HG03064 (cell line): ENCODE measurements around the gene TTC9C.
"Not testable (repeated sequence)": the region's sequence is repeated elsewhere in the genome, so short reads cannot be mapped to it uniquely, and the experiment has no call there.

ENCODE experiments used
- ATAC-seq: cut with Tn5 transposase; IDR thresholded peaks from one replicate; pipeline ENCODE4 v1.9.1; 2021; ENCODE audit warnings: low read depth; ENCODE audit not compliant: unreplicated experiment

Gene TTC9C

DNA sequence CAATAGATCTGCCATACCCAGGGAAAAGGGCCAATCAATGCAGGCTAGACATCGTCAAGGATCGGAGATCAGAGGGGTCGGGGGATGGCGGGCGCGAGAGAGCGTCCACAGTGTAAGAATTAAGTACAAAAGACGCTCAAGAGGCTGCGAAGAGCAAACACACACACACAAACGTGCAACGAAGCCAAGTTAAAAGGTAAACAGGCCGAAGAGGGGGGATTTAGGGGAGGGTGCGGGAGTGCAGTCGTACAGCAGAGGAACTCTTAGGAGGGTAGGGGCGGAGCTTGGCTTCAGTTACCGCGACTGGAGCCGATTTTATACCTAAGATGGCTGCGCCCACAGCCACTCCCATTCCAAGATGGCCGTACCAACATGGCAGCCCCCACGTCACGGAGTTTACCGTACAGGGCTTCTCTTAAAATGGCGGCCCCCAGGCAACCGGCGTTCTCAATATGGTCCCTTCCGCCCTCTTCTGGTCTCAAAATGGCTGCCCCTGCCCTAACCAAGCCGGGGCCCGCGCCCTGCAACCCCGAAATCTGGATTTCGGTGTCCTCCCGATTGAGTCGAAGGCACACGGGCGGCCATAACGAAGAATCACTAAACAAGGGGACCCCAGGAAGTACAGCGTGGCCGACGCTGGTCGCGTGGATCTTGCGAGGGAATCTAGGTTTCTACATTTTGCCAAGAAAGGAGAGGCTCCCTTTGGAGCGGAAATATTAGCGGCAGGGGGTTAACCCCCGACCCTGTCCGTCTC lies 18.9 kb upstream of the TTC9C start:
- peak; percentile 66 for ATAC-seq

DNA sequence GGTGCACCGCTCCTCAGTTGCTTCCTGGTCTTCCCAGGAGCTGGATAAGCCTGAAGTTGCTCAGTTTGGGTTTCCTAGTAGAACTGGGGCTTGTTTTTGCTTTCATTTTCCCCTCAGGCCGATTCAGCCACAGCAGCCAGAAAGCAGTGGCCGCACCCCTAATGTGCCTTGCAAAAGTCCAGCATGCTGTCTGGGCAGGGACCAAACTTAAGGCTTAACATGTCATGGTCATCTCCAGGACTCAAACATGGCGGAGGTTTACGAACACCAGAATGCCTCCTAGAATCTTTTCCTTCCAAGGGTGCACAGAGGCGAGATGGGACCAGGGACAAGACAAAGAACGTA lies 18.3 kb upstream of the TTC9C start:
- no peak for ATAC-seq

DNA sequence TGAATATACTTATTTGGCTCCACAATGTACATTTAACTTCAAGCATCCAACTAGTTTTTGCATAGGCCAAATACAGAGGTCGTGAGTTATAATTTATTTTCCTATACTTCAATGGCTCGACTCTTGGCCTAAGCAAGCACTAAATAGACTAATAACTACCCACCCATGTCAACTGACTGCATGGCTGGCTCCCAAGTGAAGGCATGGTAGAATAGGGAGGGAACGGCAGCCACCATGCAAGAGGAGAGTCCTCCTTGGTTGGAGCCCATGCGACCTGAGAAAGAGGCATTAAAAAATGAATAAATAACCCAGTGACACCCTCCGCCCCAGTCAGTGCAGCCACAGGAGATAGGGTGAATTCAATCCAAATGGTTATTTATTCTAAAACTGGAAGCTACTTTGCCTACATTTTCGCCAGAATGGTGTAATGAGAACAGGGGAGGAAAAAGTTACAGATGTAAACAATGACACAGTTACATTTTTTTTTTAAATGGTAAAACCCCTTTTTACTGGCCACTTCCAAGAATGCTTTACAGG lies 15.9 kb upstream of the TTC9C start:
- no peak for ATAC-seq

DNA sequence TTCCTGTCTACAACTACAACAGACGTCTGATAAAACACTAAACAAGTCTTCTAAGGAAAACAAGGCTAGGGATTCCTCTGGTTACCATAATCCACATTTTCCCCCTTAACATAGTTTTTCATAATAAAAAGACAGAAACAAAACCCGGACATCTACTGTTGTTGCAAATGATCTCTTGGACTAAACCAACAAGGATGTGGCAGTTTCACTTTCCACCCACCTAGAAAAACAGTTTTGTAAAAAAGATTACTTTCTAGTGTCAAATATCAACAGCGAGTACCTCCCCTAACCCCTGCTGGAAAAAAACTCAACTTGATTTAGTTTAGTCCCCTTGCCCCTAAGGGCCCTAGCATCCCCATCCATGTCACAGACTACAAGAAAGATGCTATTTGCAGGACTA lies 15.4 kb upstream of the TTC9C start:
- no peak for ATAC-seq

DNA sequence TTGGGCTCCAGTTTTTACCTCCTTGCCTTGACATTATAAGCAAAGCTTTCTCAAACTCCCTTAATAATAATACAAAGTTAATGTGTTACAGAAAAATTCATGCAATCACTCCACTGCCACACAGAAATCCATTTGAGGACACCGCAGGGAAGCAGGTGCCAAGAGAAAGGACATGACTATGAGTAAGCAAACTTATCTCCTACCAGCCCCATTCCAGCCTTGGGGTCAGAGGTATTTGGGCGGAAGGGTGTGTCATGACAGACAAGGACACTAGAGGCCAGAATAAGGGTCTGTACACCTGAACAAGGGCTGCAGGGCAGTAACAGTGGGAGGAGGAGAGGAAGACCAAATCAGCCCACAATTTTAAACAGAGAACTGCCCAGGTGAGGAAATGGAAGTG lies 14.9 kb upstream of the TTC9C start:
- no peak for ATAC-seq

DNA sequence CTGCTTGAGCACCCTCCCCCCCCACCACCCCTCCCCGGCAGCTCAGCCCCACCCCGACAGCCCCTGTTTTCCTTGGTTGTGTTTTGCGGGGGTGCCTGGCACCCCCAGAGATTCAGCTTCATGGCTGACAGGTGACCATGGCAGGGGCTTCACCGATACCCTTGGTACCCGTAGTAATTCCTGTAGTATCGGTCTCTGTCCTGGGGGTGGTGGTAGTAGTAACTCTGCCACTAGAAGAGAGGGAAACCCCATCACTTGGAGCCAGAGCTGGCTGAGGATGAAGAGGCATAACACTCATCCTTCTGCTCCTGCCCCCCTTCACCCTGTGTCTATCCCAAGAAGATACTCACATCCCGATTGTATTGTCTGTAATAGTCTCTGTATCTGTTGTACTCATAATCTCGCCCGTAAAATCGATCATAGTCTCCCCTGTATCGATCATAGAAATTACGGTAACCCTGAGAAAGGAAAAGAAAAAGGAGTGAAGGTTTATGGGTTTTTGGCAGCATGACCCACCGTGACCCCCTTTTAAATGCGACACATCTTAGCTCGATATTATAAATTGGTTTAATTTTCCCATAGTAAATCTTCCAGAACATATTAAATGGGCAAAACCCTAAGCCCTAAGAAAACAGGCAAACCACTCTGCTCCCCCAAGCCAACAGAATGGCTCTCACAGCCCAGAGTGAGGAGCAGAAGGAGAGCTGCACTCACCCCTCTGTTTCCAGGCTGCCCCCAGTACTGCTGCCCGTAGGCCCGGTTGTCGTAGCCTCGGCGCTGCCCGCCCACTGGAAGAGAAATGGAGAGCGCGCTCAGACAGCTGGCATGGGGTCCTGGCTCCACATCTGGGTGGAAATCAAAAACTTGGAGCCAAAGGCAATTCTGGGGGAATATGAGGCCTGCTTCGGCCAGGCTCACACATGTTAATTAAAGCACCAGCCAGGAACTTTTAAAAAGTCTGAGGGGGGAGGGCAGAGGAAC lies 12.8 kb upstream of the TTC9C start:
- ATAC-seq: no peak

DNA sequence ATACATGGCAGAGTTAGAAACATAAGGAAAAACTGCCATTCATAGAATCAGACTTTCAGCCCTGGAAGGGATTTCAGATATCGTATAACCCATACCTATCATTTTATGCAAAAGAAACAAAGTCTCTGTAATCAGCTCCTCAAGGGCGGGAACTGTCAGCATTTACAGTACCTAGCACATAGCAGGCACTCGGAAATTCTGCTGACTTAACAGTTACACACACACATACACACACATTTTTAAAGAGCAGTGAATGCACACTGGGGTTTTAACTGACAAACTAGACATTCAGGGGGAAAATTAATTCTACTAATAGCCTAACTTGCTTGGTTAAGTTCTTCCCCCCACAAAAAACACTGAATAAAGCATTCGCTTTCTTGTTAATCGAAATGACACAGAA lies 12.1 kb upstream of the TTC9C start:
- no peak for ATAC-seq

DNA sequence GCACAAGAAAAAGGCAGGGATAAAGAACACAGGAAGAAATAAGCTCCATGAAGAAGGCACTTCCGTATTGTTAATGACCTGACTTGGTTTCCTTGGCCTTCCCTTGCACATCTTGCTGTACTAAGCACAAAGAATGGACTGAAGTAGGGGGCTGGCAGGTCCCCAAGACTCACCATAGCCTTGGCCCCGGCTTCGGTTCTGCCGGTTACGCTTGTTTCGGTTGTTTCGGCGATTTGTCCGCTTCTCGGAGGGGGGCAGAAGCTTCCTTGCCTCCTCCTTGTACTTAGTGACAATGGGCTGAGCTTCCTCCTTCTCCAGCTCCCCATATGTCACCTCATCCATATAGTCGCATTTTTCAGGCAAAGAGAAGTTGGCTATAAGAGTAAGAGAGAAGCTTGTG lies 11.5 kb upstream of the TTC9C start:
- ATAC-seq: no peak

DNA sequence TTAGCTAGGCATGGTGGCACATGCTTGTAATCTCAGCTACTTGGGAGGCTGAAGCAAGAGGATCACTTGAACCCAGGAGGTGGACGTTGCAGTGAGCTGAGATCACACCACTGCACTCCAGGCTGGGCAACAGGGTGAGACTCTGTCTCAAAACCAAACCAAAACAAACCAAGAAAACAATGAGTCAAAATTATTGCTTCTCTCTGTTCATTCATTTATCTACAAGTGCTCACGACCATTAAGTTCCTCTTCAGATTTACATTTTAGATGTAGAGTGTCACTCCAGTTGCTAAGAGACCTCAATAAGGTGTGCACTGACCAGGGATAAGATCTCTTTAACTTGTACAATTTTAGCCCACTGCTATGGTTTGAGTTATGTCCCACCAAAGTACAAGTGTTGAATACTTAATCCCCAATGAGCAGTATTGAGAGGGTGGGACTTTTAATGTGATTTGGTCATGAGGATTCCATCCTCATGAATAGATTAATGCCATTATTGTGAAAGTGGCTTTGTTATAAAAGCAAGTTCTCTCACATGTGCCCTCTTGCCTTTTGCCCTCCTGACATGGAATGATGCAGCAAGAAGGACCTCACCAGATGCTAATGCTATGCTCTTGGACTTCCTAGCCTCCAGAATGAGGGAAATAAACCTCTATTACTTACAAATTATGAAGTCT lies 8.8 kb upstream of the TTC9C start:
- ATAC-seq: no peak

DNA sequence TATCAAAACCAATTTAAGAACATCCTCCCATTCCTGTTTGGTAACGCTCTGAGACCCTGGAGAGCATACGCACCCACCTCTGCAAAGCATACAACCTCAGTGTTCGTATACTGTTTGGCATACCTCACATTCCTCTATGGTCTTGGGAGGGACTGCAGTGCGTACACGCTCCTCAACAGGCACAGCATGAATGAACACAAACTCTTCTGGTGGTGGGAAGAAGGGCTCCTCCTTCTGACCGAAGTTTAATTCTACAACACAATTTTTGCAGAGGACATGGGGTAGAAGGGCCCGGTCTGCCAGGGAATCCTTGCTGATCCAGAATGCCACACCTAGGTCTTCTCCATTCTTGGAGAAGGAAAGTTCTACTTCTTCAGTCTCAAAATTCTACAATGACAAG lies 6.3 kb upstream of the TTC9C start:
- ATAC-seq: no peak

DNA sequence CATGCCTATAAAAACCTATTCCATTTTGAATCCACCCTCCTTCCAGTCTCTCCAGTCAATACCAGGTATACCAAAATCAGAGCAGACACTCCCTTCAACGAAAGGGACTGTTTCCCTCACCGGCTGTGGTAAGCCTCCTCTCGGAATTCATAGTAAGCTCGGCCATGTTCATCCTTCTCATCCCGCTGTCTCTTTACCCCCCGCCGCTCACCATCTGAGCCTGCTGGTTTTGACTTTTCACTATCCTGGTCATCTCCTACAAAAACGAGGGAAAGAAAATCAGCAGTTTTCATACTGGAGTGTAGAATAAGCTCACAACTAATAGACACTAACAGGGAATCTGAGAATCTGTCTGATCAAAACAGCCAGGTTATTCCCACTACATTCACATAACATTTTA lies 4.1 kb upstream of the TTC9C start:
- no peak for ATAC-seq

DNA sequence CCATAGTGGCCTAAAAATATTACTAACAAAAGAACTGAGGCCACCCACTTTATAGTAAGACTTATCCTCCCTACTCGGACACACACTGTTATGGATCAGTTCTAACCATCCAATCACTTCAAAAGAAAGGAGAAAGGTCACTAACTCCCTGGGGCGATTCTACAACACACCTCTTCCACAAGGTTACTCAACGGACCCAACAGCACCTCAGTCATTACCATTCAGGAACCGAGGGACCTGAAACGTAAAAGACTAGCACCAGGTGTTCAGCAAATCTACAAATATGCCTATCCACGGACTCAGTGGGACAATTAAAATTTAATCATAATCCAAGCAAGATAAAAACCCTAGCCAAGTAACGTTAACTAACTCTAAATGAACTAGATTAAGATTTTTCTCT lies 2.6 kb upstream of the TTC9C start:
- ATAC-seq: no peak

DNA sequence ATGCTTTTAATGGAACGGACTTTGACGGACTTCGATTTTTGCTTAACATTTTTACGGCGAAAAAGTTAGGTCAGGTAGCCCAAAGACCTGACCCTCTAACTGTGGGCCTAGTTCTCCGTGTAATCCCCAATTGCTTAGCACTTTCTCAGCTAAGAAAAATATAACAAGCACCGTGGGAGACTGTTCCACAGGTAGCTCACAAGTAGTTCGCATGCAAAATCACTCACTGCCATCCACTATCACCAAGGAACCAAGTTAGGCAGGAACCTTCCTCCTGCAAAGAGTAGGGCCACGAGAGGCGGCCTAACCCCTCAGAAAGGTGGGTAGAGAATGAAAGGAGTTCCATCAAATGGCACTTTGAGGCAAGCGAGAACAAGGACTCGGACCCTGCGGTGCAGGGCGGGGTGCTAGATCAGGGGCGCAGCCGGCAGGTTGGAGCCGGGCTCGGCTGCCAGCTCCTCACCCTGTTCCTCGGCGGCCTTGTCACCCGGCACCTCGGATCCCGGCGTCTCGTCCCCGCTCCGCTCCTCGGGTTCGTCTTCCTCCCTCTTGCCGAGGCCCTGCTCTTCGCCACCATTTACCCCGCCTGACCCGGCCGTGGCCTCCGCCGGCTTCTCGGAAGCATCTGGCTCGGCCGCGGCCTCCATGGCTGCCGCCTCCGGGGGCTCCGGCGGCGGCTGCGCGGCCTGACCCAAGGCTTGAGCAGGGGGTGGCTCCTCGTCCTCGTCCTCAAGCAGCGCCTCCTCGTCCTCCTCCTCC lies 2.0 kb upstream of the TTC9C start:
- ATAC-seq: peak; percentile 3

DNA sequence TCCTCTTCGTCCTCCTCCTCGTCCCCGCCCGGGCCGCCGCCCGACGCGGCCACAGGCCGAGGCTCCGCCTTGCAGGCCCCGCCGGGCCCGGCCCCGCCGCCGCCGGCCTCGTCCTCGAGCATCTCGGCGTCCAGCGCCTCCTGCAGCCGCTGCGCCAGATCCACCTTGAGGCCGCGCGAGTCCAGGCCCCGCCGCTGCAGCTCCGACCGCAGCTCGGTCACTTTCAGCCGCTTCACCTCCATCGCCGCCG lies 1.4 kb upstream of the TTC9C start:
- ATAC-seq: no peak

DNA sequence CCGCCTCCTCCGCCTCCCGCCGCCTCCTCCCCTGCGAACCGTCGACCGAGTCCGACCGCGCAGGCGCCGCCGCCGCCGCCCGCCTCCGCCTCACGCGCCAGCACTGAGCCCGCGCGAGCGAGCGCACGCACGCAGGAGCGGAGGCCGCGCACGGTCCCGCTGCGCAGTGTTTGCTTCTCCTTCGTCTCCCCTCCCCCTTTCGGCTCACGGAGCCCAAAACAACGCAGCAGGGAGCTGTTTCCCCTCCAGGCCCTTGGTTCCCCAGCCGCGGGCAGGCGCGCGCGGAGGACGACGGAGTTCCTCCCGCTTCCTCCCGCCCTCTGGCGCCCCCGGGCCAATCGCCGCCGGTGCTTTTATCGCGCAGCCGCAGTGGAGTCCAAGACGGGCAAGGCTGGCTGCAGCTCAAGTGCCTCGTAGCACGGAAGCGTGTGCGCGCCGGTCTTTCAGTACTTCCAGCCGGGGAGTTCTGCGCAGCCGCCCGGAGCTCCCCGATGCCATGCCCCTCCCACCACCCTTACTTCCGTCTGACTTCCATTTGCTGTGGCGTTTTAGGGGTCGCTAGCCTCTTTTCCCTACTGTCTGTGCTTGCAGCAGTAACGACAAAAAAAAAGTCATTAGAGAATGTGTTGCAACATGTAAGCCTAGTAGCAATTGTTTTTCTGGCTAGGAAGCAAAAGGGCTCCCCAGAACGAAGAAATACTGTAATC lies 968 bp upstream of the TTC9C start, which contains the start of gene HNRNPUL2:
Gene HNRNPUL2 (minus strand): TSS at position 293 of the 707 bp plus-strand sequence. CDS start 301 bp downstream, outside the sequence.
- peak; percentile 69 for ATAC-seq

DNA sequence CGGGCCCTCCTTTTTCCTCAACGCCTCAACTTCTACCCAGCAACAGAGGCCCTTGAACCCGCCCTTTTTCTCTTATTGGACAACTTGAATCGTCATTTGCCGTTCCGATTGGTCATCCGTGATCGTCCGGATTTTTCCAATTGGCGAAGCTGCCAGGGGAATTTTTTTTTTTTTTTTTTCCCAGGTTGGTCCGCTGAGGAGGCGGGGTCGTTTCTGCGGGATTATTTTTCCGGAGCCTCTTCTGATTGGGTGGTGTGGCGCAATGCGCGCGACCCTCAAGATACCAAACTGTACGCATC lies 465 bp upstream of the TTC9C start:
- ATAC-seq: peak; percentile 25

DNA sequence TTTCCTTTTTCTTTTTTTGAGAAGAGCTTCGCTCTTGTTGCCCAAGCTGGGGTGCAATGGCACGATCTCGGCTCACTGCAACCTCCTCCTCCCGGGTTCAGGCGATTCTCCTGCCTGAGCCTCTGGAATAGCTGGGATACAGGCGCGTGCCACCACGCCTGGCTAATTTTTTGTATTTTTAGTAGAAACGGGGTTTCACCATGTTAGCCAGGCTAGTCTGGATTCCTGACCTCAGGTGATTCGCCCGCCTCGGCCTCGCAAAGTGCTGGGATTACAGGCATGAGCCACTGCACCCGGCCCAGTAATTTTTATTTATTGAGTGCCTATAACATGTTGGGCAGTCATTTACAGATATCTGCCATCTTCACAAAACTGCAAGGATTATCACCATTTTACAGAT lies 1.8 kb downstream of the TTC9C start:
- ATAC-seq: not testable (repeated sequence)

DNA sequence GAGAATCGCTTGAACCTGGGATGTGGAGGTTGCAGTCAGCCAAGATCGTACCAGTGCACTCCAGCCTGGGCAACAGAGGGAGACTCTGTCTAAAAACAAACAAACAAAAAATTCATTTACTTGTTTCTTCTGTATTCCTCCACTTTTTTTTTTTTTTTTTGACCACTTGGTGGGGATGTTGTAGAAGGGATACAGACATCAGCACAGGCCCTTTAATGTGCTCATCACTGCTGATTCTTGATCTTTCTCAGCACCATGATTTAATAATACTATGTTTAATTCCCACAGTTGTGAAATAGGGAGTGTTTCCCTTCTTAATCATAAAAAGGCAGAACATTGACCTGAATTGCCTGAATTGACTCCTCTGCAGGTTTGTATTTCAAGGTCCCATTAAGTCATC lies 4.5 kb downstream of the TTC9C start:
- ATAC-seq: no peak

DNA sequence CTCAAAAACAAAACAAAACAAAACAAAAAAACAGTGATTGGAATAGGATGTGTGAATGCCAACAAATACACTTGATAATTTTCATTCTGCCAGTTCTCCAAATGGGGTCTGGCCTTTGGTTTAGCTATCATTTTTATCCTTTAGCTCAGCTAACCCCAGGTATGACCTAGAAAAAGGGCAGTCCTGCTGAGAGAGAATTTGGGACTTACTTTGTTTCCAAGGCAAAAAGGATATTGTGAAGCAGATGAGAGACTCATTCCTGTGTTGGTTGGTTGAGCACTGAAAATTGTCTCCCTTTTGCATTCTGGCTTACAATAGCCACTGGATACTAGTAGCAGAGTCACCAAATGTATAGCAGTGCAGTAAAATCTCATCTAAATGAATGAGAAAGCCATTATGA lies 8.9 kb downstream of the TTC9C start:
- no peak for ATAC-seq

DNA sequence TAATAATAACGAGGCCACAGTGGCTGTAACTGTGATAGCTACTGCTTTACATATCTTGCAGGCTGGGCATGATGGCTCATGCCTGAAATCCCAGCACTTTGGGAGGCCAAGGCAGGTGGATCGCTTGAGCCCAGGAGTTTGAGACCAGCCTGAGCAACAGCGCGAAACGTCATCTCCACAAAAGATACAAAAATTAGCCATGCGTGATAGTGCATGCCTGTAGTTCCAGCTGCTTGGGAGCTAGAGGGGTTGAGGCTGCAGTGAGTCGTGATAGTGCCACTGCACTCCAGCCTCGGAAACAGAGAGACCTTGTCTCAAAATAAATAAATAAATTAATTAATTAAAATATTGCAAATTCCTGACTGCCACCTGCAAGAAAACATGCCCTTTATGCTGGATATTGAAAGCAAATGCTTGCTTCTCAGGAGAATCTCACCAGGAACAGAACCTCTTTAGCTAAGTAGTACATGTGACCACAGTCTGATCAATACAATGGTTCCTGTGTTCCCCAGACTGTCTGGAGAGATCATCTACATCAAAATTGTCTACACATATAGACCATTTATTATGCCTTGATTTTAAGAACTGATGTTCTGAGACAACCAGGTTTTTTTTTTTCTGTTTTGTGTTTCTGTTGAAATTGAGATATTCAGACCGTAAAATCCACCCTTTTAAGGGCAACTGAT lies 19.3 kb downstream of the TTC9C start:
- ATAC-seq: no peak
